HG03280 (cell line): ENCODE results near the gene RND3.

Experiments used
- ATAC-seq: cut with Tn5 transposase; IDR thresholded peaks from one replicate; pipeline ENCODE4 v1.9.1; 2021; ENCODE audit warnings: mild to moderate bottlenecking, moderate library complexity; ENCODE audit not compliant: unreplicated experiment

Gene RND3

DNA sequence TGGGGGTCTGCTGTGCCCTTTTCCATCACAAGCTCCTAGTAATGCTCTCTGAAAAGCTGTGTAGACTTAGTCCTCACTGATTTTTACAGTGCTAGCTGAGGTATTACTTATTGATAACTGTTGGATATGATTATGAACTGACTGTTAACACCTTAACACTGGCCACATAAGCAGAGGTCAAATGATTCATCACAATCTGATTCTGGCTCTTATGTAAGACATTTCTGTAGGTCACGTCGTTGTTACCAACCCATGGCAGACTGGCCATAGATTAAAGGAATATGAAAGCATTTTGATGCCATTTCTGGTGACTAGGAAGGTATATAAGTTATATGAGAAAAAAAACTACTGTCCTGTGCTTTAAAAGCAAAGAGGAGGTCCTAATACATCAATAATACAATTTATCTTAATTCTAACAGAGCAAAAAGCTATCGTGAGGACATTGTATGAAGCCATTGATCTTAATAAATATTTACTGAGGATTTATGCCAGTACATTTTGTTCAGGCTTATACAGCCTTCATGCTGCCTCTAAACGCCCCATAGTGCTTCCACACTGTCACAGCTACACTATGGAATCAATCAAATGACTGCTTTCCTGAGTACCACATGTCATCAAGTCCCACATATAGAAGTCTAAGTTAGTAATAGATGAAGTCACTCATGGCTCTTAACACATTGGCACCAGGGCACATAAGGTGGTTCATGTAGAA is 6.9 kb upstream of the RND3 start:
- no peak for ATAC-seq

DNA sequence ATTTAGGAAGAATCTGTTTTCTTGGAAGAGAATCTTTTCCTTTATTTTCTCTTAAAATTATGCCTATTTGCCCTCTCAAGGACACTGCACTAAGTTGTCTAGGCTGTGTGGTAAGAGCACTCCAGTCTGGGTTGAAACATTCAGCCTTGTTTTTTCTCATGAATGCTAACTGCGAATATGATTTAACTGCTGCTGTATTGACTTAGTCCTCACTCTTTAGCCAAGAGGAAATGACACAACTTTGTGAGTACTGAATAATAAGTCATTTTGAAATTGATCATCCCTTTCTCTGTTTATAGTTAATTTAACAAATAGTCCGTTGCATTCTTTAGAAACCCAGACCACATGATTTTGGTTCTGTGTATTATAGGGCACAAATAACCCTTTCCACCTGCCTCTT is 4.5 kb upstream of the RND3 start:
- no peak for ATAC-seq

DNA sequence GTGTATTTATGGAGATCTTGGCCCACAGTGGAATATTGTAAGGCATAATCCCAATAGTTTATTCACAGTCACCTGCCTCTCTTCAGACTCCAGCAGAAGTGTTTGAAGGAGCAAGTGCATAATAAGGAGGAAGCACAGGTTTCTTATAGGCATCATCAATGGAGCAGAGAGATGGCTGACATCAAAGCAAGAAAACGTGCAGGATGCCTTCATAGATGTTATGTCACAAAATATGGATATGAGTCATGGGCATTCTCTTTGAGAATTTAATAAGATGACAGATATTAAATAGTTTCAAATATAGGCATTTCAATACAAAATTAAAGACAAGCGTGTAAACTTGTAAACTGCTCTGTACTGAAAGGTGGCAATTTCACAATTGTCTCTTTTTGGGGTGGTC is 4.0 kb upstream of the RND3 start:
- ATAC-seq = no peak

DNA sequence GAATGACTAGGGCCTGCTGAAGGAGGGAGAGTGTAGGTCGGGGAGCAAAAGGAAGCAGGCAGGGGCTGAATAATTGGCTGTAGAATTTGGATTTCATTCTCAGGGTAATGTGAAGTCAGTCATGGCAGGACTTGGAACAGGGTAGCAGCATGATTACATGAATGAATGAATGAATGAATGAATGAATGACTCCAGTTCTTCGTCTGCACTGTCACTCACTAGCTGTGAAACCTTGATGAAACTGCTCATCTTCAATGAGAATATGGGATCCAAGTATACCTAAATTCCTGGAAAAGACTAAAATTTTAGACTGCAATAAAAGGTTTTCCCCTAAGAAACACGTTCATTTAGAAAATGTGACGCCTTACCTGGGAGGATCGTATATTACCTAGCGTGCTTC is 3.0 kb upstream of the RND3 start:
- no peak for ATAC-seq

DNA sequence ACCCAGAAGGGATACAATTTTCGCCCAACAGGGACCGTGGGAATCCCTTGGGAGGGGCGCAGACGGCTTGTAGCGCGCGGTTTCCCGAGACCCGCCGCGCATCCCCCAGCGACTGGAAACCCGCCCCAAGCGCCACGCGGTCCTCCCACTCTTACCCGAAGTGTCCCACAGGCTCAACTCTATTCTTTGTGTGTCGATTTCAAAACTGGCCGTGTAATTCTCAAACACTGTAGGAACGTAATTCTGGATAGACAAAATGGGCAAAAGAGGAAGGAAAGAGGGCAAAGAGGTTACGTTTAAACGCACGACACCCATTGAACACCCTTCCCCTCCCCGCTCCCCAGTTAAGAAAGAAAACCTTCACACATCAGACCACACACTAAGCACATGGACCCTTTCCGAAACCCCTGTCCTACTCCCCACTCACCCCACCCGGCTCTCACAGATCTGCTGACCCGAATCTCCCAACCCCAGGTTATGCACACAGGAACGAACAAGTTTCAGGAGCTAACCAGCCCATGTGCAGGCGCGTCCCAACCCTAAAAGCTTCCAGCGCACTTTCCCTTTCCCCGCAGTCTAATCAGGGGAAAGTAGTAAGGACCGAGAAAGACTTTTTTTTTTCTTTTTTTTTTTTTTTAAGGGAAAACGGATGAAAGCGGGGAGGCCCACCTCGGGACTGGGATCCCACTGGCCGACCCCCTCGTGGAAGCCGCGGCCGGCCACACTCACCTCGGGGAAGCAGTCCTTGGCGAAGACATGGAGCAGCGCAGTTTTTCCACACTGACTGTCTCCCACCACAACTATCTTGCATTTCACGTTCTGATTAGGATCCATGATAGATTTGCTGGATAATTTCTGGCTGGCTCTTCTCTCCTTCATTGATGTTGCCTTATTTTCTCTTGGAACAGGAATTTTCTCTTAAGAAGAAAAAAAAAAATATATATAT is 655 bp downstream of the RND3 start:
- no peak for ATAC-seq

DNA sequence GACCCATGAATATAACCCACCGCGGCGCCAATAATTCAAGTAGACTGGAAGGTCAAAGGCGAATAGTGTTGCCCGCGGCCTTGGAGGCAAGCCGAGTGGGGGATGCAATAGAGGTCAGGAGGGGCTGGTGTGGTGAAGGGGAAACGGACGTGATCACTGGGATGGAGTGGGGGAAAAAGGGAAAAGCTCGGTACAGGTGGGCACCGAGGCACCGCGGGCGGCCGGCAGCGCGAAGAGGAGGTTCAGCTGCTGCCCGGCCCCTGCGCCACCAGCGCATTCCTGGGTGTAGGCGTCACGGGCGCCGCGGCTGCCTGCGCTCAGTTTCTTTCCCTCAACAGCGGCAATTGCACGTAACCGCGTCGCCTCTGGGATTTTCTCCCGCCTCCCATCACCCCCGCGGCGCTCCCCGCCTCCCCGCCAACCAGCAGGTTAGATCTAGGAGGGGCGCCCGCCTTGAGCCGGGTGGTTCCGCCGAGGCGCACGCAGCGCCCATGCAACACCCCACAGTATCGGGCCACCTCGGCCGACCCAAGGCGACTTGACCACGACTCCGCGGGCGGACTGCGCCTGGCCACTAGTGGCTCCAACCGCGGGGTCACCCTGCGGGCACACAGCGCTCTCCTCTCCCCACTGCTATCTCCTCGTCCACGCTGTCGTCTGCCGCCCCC is 1.5 kb downstream of the RND3 start:
- no peak for ATAC-seq

DNA sequence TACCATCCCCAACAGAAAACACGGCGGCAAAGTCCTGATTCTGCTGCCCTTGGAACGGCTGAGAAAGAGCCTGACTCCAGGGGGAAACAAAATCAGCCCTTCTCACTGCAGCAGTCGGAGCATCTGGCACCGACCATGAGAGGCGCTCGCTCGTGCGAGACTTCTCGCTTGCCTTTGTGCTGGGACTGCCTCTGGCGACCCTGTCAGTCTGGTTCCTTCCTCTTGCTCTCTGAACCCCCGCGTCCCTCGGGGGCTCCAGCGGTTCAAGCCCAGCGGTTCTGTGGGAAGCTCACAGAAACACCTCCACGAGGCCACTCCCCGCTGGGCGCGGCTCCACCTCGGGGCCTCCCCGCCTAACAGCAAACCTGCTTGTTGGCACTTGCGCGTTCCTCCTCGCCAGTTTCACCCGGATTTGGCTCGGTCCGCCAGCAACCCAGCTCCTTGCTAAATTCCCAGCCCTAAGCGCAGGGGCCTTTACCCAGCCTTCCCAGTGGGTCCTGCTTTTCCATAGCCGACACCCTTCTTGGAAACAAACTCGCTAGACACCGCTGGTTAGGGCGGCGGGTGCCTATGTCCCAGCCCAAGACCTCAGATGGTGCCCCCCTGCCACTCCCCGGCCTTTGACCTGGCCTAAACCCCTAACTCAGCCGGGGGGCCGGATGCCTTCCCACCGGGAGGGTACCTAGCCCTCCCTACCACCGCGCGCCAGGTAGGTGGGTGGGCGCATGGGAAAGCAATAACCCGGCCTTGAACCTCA is 2.2 kb downstream of the RND3 start:
- no peak for ATAC-seq

DNA sequence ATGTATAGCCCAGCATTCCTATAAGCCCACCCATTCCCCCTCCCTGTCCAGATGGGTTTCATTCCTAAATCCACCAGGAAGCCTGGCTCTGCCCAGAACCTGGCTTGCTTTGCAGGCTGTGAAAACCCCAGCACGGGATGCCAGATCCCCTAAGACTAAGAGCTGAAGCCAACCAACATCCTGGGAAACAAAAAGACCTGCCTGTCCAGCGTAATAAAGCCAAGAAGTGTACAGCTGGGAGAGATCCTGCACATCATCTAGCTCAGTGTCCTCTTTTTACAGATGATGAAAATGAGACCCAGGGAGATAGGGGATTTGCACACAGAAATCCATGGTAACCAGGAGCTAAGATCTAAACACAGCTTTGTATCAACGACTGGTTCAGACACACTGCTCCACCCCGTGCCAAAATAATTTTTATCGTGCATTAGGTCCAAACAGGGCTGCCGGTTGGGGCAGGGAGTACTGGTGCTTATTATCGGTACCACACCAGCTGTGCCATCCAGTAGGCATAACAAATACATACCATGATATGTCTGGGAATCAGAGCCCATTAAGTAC is 2.9 kb downstream of the RND3 start:
- no peak for ATAC-seq

DNA sequence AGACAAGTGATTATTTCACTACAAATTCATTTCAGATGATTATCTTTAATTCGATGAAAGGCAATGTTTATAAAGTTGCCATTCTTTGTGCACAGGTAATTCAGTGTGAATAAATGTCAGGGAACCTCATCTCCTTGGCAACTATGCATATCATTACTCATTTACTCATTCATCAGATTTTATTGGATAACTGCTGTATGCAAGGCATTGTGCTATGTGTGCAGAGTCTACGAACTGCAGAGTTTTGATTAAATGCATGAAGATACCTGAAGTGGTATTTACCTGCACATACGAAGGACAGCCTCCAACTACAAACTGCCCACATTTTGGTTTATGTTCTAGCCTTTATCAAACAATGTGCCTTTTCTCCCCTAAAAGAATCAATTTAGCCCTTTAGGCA is 3.5 kb downstream of the RND3 start:
- no peak for ATAC-seq

DNA sequence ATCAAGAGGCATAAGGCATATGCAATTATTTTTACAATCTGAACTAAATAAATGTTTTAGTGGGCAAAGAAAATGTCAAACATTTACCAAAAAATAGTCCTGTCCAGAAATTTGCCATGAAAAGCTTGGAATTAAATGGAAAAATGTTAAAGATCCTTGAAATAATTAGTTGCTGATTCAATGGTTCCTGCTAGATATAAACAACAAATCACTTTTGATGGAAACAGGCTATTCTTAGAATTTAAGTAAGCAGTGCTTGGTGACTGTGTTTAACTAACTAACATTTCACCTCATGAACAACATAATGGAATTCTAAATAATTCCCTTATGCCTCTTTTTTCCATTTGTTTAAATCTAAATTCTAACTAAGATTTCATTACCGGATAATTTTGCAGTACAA is 3.9 kb downstream of the RND3 start:
- no peak for ATAC-seq

DNA sequence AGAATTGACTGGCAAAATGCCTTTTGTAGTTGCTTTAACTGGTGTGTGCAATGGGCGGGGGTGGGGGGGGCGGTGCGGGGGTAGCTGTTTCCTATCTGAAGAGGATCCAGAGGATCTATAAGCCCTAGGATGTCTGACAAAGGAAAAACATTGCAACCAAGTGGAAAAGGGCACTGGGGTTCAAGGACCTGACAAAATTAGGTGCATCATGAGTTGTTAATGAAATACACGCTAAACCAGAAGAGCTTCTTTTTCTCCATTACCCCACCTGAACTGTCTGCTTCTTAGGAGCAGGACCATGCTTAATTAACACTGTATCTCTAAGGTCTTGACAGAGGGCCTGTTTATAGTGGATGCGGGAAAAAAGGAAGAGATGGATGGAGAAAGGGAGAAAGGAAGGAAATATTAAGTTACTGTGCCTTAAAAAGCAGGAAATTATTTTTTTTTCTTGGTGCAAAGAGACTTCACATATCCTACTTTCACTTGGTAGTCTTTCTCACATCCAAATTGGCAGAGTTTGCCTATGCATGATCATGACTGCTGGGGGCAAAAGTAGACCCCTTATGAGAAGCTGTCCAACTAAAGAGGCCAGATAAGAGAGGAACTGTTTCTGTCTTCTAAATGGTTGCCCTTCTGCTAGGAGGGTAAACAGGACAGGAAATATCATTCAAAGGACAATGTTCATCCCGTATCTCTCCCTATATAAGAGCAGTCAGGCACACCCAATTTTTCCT is 4.6 kb downstream of the RND3 start:
- no peak for ATAC-seq

DNA sequence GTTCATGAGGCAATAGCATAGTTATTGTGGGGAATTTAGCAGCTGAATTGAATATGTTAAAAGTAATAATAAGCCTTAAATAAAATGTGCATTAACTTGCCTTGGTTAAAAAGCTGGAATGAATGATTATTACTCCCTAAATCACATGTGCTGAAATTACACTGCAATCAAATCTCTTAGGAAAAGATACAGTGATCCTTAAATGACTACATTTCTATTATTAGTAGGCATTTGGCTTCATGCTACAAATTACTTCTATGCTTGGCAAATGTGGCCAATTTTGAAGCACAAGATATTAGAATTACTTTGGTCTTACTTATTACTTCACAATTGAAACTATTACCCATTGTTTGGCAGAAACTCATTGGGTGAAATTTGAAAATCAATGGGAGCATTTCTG is 5.4 kb downstream of the RND3 start:
- no peak for ATAC-seq

DNA sequence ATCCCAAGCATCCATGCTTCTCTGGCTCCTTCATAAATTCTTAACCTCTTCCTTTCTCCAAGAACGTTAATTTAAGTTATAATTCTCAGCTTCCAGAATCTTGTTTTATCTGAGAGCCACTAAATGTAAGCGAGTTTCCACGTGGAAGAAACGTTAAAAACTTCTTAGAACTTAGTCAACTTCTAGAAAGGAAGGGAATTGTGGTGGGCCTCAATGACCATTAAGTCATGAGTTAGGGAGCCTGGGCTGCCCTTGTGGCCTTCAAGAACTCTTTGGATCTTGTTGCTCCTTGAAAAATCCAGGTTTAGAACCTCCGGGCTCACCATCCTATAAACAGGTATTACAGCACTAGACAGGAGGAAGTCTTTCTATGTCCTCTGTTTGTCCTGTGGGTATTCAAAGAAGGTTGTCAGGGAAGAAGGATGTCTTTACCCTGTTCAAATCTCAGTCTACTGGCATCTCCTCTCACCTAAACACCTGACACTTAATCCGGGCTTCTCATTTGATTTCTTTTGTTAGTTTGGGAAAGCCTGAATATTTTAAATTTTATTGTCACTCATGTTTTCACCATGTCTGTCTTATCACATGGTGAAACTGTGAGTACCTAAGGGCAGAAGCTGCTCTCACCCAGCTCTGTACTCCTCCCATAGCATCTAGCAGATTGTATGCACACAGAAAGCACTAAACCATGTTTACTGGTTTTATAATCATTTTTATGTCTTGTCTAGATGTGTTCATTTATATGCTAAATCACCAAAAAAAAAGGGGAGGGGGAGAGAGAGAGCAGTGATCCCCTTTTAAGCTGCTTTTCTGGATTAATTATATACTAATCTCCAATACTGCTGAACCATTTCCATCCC is 6.3 kb downstream of the RND3 start:
- ATAC-seq = no peak

DNA sequence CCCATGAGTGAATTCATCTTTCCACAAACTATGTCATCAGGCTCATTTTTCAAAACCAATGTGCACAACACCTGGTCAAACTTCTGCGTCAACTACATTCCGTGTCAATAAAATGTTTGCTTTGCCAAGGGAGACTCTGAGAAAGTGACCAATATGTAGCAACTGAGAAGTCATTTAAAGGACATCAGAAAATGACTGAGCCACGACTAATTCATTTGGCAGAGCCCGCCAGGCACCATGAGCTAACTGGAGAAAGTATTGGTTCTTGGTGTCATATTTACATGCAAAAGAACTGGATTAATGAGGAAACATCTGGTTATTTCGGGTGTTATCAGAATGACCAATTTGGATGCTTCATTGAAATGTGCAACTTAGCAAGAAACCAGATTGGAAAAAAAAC is 7.2 kb downstream of the RND3 start:
- ATAC-seq = no peak

DNA sequence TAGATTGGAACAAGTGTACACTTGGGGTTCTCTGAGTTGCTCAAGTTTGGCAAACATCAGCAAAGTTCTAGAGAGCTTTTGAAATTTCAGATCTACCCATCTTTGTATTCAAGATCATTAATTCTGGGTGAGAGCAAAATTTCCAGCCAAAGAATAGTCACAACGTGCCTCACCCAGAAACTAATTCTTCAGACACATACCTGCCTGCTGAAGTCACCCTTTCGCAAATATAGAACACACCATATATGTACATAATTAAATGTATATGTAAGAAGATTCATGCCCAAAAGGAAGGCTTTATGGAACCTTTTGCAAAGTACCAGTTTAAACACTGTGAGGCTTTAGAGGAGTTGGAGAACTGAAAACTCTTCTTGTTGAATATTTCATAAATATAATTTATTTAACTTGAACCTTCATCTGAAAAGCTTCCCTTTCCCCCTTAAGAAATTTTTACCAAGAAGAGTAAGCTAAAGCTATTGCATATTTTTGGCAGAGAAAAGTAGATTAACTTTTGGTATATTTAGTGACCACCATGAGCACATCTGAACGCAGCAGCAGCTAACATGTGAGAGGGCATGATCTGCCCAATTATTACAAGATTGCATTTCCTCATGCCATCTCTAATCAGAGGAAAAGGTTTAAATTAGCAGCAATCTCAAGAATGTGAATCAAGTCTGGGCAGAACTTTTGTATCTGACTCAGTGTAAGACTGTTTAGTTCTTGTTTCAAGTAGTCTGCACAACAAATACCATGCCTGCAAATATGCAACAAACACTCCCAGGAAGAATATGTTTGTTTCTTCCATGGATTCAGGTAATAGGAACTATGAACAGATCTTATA is 8.2 kb downstream of the RND3 start:
- ATAC-seq = no peak

DNA sequence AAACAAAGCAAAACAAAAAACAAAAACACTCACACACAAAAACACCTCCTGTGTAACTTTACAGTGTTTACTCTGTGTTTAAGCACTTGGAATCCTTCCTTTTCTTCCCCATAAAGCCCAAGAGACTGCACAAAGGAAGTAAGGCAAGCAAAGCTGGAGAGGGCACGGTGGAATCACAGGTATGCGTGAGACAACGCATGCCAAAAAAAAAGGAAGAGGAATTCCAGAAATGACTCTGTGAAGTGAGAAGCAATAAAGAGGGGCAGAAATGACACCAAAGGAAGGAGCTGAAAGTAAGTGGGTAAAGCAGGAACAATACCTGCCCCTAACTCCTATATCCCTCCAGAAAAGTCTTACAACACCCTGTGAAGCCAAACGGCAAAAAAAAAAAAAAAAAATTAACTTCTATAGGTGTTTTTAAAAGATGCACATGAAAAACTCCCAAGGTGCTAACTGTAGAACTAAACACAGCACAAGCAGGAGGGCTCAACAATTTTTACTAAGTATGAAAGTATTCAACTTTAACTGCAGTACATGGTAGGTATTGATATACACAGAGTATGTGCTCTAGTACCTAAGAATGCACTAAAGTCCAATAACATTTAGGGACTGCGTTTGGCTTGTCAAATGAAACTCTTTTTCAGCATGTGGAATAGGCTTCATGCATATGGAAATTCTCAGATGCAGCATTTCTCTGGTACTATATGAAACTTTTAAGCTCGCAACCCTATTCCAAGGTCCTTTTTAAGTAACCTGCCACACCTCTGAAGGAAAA is 9.1 kb downstream of the RND3 start:
- no peak for ATAC-seq

DNA sequence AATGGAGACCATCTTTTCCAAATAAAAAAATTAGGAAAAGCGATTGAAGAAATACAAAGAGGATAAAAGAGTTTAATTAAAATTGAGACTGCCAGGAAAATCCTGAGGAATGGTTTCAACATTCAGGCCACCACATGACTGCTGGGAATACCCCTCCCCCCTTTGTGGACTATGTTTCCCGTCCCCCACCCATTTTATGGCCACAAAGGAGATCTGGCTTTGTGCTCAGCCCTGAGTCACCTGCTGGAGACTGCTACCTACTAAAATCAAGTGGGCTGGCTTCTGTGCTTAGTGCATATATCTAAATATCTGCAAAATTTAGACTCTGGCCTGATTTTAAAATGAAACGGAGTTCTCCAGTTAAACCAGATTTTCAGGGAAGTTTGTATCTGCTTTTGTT is 10.1 kb downstream of the RND3 start:
- no peak for ATAC-seq
